Measurements from ENCODE around the gene ADARB2.

ADARB2 gene

GRCh38 chr10:1243486-1244234 is 493.7 kb downstream of the ADARB2 start:
- no peak for DNase-seq (ENCODE audit: extremely low spot score)
- CTCF ChIA-PET = no interaction called here
- POLR2A ChIA-PET = no interaction called here
- TF ChIP-seq CTCF (IDR thresholded peaks at IDR 0.05; ENCODE audit: control extremely low read depth, extremely low read depth, low read depth, missing control alignments) = no peak

- DNase-seq (ENCODE audit: extremely low spot score) = no peak
These were observed 494.4 kb downstream of the ADARB2 start for GRCh38 chr10:1242975-1243374.

GRCh38 chr10:1241973-1242935 is 495.1 kb downstream of the ADARB2 start:
- TF ChIP-seq CTCF (IDR thresholded peaks at IDR 0.05; ENCODE audit: control extremely low read depth, extremely low read depth, low read depth, missing control alignments) = no peak
- DNase-seq (ENCODE audit: extremely low spot score) = no peak
- ChIA-PET CTCF (no interaction called here), POLR2A (no interaction called here)

More at GRCh38 chr10:1242975-1243374, 494.4 kb downstream of the ADARB2 start:
- ChIA-PET POLR2A (no interaction called here), CTCF (no interaction called here)
- no peak for TF ChIP-seq CTCF (IDR thresholded peaks at IDR 0.05; ENCODE audit: control extremely low read depth, extremely low read depth, low read depth, missing control alignments)

GRCh38 chr10:1241322-1241890 is 495.9 kb downstream of the ADARB2 start:
- no peak for TF ChIP-seq CTCF (IDR thresholded peaks at IDR 0.05; ENCODE audit: control extremely low read depth, extremely low read depth, low read depth, missing control alignments)
- POLR2A ChIA-PET = no interaction called here
- CTCF ChIA-PET = no interaction called here
- no peak for DNase-seq (ENCODE audit: extremely low spot score)

- POLR2A ChIA-PET = no interaction called here
- no peak for DNase-seq (ENCODE audit: extremely low spot score)
- CTCF ChIA-PET = no interaction called here
- TF ChIP-seq CTCF (IDR thresholded peaks at IDR 0.05; ENCODE audit: control extremely low read depth, extremely low read depth, low read depth, missing control alignments) = no peak
These were observed 497.0 kb downstream of the ADARB2 start for GRCh38 chr10:1240341-1240775.

- ChIA-PET CTCF (no interaction called here), POLR2A (no interaction called here)
- no peak for DNase-seq (ENCODE audit: extremely low spot score)
- TF ChIP-seq CTCF (IDR thresholded peaks at IDR 0.05; ENCODE audit: control extremely low read depth, extremely low read depth, low read depth, missing control alignments) = no peak
These were observed 504.3 kb downstream of the ADARB2 start for GRCh38 chr10:1233031-1233430.

All from GM10248 (cell line).